Dedifferentiated amniotic fluid mesenchymal stem cell (primary cell): Measurements from ENCODE around the gene ABCC3.

Source experiments
- DNase-seq: peaks from one replicate; pipeline ENCODE4 v3.0.0-alpha.2; 2016; ENCODE audit errors: extremely low spot score

ABCC3 gene

DNA sequence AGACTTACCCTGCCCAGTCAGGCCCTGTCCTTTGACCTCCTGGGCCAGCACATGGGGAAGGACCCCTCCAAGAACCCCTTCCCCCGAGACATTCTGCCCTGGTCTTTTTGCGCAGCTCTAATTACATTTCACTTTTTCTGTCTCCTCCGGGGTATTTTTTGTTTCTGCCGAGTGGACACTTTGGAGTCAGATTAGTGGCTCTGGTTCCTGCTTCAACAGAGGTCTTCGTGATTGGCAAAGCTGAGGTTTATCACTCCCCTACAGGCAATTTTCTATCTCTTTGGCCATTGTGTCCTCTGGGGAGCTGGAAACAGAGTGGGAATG, 49.6 kb downstream of the ABCC3 start:
- DNase-seq = no peak

DNA sequence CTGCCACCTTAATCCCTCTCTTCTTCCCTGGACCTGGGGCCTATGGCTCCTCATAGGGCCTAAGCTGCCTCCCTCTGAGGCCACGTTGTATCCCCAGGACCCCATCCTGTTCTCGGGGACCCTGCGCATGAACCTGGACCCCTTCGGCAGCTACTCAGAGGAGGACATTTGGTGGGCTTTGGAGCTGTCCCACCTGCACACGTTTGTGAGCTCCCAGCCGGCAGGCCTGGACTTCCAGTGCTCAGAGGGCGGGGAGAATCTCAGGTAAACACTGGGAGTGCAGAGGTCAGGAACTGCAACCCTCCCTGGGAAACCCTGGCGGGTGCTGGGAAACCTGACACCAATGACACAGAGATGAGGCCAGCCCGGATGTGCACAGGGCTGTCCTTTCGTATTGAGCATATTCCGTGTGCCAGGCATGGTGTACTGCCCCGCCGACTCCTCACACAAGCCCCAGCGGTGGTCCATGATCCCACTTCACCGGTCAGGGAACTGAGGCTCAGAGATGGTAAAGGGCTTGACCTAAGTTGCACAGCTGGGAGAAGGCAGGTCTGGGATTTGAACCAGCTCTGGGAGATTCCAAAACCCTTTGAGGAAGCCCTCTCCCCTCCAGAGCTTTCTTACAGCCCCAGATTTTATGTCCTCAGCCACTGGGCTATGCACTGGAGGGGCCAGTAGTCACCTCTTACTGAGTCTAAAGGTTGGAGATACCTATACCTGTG, 50.1 kb downstream of the ABCC3 start:
- no peak for DNase-seq

DNA sequence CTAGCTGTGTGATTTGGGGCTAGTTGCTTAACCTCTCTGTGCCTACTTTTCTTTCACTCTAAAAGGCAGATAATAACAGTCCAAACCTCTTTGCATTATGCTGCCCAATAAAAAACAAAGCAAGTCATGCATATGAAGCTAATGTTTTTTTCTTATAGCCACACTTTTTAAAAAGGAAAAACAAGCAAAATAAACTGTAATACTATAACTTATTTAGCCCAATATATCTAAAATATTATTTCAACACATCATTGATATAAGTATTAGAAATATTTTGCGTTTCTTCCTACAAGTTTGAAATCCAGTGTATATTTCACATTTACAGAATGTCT, 50.6 kb downstream of the ABCC3 start:
- no peak for DNase-seq

DNA sequence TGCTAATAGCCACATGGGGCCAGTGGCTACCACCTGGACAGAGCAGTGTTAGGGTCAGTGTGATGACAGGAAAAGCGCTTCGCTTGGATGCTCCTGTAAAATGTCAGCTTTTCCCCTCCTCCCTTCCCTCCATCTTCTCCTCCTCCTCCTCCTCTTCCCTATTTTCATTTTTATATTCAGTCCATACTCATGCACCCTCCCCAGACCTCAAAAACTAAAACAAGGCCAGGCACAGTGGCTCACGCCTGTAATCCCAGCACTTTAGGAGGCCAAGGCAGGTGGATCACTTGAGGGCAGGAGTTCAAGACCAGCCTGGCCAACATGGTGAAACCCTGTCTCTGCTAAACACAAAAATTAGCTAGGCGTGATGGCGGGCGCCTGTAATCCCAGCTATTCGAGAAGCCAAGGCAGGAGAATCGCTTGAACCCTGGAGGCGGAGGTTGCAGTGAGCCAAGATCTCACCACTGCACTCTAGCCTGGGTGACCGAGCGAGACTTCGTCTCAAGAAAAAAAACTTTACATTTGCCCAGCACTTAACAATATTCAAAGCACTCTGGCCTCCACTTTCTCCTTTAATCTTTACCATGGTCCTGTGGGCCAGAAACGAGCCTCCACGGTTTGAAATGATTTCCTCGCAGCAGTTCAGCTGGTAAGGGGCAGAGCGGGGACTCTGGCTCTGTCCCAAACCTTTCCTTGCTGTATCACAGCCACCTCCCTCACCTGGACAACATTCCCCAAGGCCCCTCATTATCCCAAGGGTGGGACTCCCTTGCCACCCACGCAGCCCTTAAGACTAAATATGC, 51.2 kb downstream of the ABCC3 start:
- DNase-seq = no peak

DNA sequence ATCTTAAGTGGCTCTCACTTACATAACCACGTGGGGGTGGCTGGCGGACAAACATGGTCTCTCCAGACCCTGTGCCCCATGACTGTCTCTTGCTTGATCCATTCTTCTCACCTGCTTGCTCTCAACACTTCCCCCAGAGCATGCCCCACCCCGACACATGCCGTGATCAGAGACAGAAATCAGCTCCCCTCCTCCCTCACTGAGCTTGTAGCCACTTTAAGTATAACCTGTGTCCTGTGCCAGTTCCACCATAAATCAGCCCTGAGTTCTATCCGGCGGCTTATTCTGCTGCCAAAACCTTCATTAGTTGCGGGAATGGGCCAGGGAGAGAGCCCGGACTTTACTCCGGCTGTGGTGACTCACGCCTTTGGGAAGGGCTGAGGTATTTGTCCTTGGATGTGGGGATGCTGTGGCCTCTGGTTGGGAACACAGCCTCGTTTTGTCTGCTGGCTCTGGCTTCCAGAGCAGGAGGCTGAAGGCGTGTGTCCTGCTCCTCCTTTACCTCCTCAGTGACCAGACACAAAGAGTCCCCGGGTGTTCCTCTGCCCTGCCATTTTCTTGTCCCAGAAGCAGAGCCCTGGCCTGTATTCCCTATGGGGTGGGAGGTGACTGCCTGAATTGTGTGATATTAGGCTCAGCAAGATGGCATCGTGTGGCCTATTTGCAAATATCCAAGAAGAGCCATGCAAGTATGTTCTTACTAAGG, 52.0 kb downstream of the ABCC3 start:
- DNase-seq = peak; percentile 55

DNA sequence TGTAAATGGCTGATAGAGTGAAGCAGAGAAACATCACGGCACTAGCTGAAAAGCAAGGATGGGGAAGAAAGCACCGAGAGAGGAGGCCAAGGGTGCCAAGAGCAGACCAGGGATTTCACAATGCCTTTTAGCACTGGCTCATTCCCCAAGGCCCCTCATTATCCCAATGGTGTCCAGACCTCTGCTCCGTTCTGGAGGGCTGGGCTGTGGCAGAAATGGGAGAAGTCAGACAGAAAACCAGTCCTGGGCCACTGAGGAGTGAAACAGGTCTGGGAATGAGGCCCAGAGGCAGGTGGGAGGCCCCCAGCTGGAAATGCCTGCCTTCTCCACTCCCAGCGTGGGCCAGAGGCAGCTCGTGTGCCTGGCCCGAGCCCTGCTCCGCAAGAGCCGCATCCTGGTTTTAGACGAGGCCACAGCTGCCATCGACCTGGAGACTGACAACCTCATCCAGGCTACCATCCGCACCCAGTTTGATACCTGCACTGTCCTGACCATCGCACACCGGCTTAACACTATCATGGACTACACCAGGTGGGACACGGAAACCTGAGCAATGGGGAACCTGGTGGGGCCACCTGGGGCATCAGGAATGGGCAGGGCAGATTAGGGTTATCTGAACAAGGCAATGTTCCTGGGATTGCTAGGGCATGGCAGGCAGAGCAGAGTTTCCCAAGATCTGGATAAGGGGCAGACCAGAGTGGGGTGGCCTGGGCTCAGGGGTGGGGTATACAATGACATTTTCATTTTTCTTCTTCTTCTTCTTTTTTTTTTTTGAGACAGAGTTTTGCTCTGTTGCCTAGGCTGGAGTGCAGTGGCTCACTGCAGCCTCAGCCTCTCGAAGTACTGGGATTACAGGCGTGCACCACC, 52.8 kb downstream of the ABCC3 start:
- DNase-seq = no peak

DNA sequence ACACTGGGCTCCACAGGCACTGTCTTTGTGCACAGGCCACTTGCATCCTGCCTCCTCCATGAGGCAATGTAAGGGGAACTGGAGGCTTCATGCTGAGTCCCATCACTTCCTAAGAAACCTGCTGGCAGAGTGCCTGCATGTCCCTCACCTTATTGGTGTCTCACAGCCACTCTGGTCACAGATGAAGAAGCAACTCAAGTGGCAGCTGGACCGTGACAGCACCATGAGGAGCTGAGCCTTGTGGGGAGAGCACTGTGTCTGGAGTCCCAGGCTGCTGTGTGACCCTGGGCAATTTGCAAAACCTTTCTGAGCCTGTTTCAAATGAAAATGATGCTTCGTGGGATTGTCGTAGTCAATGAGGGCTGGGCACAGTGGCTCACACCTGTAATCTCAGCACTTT, 53.6 kb downstream of the ABCC3 start:
- DNase-seq = no peak

DNA sequence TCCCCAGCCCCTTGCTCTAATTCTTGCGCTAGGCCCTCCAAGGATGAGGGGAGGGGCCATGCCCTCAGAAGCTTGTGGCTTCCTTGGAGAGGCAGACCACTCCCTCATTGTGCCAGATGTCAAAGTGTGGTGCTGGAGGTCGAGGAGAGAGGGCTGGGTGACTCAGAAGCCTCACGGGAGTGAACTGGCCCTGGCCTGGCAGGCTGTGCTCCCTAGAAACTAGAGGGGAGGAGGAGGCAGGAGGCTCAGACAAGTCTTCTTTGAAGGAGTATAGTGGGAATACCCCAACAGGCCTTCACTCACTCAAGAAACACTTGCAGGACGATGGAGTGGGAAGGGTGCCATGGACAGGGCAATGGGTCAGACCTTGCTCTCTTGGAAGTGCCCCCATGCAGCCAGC, 54.6 kb downstream of the ABCC3 start:
- DNase-seq = no peak

DNA sequence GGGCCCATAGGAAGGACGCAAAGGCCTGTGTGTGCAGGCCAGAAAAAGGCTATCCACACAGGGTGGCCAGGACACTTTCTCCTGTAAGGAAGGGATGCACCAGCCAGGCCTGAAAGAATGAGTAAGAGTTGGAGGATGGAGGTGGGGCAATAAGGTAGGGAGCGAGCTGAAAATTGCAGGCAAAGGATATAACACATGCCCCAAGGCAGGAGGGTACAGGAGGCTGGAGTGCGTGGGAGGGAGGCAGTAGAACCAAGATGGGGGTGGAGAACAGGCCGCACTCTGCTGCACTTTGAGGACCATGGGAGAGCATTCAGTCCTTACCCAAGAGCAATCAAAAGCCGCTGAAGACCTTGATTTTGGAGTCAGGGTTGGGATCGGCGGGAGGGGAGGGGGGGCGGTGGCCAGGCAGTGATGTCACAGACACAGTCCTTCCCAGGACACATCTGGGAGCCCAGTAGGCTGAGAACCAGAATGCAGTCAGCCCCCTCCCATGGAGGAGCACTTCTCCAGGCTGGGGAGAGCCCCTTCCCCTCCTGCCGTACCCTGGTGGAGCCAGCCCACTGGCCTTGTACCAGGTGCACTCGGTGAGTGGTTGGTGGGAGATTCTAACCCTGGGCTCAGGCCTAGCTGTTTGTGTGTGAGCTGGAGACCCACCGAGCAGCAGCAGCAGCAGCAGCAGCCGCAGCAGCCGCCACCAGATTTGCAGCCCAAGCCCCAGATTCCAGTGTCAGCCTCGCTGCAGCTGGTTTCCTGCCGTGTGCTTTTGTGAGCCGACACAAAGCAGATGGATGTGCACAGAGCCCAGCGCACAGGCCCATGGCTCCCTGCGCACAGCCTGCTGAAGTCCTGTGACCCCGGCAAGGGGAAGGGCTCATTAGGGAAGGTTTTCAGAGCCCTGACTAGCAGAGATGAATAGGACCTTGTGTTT, 55.5 kb downstream of the ABCC3 start:
- DNase-seq = no peak

DNA sequence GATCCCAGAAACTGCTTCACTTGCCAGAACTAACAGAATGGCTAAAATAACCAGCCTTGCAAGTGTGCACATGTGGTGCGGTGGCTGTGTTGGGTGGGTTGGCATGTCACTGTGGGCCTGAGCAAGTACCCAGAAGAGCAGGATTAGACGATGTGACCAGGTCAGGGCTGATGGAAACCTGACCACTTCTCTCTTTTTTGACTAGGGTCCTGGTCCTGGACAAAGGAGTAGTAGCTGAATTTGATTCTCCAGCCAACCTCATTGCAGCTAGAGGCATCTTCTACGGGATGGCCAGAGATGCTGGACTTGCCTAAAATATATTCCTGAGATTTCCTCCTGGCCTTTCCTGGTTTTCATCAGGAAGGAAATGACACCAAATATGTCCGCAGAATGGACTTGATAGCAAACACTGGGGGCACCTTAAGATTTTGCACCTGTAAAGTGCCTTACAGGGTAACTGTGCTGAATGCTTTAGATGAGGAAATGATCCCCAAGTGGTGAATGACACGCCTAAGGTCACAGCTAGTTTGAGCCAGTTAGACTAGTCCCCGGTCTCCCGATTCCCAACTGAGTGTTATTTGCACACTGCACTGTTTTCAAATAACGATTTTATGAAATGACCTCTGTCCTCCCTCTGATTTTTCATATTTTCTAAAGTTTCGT, 56.3 kb downstream of the ABCC3 start:
- DNase-seq = no peak

DNA sequence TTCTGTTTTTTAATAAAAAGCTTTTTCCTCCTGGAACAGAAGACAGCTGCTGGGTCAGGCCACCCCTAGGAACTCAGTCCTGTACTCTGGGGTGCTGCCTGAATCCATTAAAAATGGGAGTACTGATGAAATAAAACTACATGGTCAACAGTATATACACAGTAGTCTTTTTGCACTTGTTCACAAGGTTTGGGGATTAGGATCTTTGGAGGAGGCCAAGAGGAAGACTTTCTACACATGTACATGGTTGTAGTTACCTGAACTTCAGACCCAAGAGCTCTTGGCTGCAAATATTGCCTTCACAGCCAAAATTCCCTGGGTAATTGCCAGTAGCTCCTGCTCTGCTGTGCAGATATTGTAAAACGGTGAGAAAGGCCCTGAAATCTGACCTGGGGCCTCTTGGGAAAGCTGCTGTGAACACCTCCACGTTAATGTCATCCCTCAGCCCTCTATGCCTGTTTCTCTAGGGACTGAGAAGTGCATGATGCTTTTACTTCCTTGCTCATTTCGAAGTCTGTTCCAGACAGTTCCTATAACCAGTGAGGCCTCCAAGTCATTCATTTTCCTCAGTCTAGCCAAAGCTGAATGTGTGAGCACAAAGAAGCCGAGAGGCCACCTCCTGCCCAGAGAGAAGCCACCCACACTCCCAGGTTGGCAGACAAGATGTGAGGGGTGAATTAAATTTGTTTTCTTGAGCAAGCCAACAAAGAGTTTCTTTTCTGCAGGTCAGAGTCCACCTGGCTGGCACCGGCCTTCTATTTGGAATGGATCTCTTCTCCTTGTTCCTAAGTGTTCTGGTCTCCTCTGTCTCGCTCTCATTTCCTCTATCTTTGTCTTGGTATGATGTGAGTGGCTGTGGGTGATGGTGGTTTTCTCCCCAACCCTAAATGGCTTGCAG, 57.1 kb downstream of the ABCC3 start:
- no peak for DNase-seq

DNA sequence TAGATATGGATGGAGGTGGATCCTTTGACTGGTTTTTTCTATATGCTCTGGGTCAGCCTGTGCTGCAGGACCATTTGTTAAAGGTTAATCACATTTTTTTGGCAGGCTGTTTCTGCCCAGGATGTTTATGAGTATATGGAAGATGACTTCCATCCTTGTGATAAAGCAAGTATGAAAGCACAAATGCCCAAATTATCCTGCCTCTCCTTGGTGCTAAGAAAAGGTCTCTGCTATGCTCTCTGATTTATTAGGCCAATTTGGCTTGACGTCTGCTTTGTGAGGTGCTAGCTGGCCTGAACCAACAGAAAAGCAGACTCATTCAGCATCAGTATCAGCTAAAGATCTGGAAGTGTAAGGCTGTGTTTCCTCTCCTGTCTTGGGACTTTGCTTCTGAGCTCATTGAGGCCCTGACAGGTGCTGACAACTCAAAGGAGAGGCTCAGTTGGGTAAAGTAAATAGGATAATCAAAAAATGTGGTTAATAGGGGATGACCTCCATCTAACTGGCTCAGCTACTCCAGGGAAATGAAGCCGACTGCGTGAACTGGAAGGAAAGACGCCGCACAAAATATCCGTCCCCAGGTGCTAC, 57.9 kb downstream of the ABCC3 start:
- DNase-seq = no peak

DNA sequence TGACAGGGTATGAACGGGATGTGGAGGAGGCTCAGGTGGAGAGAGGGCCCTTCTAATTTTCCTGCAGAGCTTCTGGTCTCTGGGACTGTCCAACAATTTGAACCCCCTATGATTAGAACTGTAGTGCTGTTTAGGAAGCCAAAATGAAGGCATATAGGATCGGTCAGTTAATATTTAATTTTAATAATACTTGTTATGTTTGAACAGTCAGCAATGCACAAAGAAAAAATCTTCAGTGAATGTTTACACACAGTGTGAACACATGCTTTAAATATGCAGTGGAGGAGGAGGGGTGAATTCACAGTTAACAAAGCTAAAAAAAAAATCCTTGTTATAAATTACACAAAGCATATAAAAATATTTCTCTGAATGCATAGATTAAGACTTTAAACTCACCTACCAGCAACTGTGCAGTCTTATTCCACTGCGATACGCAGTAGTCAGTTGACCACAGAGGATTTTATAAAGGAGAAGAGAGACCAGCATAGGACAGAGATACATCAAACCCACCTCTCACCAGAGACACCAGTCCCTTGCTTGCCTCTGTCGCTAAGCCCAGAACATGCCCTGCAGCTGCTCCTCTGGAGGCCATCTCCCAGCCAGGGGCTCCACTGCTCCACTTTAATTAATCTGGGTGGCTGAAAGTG, 58.5 kb downstream of the ABCC3 start:
- DNase-seq = peak; percentile 19

DNA sequence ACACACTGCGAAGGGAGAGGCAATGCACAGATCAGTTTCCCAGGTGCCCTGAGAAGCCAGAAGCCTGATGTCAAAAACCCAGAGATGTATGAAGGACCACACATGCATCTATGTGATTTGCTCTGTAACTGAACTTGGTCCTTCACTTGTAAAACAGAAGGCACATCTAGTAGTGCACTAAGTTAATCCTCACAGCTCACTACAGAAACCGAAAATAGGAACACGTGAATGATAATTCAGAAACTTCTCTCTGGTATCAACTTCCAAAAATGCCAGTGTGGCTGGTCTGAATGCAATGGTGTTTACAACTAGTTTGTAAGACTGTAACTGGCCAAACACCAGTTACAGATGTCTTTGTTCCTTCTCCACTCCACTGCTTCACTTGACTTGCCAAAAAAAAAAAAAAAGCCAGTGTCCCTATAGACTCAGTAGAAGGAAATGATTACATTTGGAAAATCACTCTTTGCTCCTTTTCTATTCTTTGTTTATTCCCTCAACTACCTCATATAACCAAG, 61.7 kb downstream of the ABCC3 start:
- no peak for DNase-seq

DNA sequence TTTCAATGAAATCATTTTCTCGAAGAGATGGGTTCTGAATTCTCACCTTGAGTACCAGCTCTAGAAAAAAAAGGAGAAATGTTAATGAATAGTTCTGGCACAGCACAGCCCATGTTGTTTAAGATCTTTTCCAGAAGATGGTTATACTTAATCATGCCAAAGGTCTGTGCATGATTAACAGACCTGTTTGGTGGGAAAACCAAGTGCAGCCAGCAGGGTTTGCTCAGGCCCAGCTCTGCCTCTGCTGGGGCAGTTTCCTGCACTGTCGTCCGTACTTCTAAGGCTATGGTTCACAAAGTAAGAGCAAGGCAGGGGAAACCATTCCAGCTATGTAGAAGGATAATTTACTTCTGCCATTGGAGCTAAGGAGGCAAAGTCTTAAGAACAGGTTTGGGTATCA, 62.4 kb downstream of the ABCC3 start:
- no peak for DNase-seq

DNA sequence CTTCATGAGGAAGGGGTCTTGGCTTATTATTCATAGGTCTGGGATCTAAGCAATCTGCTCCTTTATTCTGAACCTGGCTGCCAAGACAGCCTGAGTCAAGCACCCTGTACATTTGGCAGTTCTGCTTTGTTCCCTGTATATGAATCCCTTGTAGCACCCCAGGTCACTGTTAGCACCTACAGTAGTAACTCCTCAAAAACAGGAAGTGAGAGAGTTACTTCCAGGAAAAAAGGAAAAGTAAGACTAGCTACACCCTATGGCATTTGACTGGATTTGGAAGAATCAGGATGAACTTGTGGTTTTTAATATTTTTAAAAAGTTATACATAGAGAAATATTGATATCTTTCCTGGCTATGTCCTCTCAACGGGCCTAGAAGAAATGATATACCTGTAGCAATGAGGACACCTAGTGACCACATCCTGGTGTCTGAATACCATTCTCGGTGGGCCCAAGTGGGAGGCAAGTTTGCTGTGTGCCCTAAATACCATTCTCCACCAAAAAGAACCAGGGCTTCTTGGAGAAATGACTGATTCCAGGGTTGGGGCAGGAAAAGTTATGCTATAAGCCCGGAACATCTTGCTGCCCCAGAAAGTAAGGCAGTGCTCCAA, 63.1 kb downstream of the ABCC3 start:
- DNase-seq = no peak

DNA sequence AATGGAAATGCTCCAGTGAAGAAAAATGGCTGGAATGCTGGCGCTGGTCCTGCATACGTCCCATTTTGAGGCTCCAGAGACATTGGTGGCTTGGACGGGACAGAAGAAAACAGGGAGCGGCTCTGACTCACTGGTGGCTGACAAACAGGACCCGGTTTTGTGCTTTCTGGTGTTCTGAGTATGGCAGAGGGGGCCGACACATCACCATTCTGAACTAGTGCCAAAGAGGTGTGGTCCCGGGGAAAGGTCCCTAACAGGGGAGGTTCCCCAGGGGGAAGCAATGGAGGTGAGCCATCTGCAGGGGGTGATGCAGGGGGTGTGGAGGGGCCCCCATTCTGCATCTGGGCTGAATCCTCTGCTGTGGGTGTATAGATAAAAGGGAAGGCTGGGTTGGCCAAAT, 64.7 kb downstream of the ABCC3 start:
- no peak for DNase-seq

DNA sequence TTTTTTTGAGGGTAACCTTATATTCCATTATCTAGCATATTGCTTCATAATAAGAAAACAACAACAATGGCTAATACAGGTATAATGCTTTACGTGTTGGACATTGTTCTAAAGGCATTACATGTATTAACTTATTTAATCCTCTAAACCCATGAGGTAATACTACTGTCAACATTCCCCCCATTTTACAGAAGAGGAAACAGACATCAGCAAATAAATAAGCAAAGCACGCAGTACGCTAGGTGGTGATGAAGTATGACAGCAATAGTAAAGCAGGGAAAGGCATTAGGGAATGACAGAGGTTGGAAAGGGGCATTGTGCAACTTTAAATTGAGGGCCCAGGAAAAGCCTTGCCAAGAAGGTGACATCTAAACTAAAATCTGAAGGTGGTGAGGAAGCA, 68.5 kb downstream of the ABCC3 start:
- DNase-seq = no peak
